Measurements from ENCODE around the gene SLIT1.

The SLIT1 gene

GRCh38 chr10:97059006-97059871 lies 126.5 kb downstream of the SLIT1 start:
- no peak for DNase-seq

GRCh38 chr10:97058521-97058920 lies 127.2 kb downstream of the SLIT1 start:
- DNase-seq, result no peak

- DNase-seq, result no peak
Measured at GRCh38 chr10:97057491-97058235, 128.1 kb downstream of the SLIT1 start.

- no peak for DNase-seq
Measured at GRCh38 chr10:97056003-97056630, 129.6 kb downstream of the SLIT1 start.

- DNase-seq, result no peak
Measured at GRCh38 chr10:97053276-97053675, 132.5 kb downstream of the SLIT1 start.

GRCh38 chr10:97050956-97051496 lies 134.7 kb downstream of the SLIT1 start:
- DNase-seq, result no peak

GRCh38 chr10:97050205-97050745 lies 135.5 kb downstream of the SLIT1 start:
- DNase-seq, result no peak

GRCh38 chr10:97049670-97050069 lies 136.1 kb downstream of the SLIT1 start:
- DNase-seq, result no peak

- DNase-seq, result no peak
Measured at GRCh38 chr10:97048649-97049427, 136.9 kb downstream of the SLIT1 start.

GRCh38 chr10:97047788-97048187 lies 138.0 kb downstream of the SLIT1 start:
- DNase-seq, result no peak

- no peak for DNase-seq
Measured at GRCh38 chr10:97047083-97047736, 138.5 kb downstream of the SLIT1 start.

- DNase-seq, result no peak
Measured at GRCh38 chr10:97046456-97047082, 139.2 kb downstream of the SLIT1 start.

- DNase-seq, result no peak
Measured at GRCh38 chr10:97043563-97043855, 142.2 kb downstream of the SLIT1 start.

- DNase-seq, result no peak
Measured at GRCh38 chr10:97042716-97043562, 142.8 kb downstream of the SLIT1 start.

- DNase-seq, result no peak
Measured at GRCh38 chr10:97042081-97042480, 143.7 kb downstream of the SLIT1 start.

- DNase-seq, result no peak
Measured at GRCh38 chr10:97040706-97041105, 145.1 kb downstream of the SLIT1 start.

- no peak for DNase-seq
Measured at GRCh38 chr10:97040248-97040584, 145.5 kb downstream of the SLIT1 start.

GRCh38 chr10:97039538-97040247 lies 146.1 kb downstream of the SLIT1 start:
- no peak for DNase-seq

GRCh38 chr10:97038688-97039087 lies 147.1 kb downstream of the SLIT1 start:
- no peak for DNase-seq
